Stimulated activated naive CD4-positive, alpha-beta T cell treated with Interleukin-2 at 50 U/mL for 16 hours (primary cell): Measurements from ENCODE around the gene CARD19.

Experiments used
- DNase-seq: peaks from one replicate; lab custom pipeline; 2025; lab: John Stamatoyannopoulos, UW

CARD19 gene

DNA sequence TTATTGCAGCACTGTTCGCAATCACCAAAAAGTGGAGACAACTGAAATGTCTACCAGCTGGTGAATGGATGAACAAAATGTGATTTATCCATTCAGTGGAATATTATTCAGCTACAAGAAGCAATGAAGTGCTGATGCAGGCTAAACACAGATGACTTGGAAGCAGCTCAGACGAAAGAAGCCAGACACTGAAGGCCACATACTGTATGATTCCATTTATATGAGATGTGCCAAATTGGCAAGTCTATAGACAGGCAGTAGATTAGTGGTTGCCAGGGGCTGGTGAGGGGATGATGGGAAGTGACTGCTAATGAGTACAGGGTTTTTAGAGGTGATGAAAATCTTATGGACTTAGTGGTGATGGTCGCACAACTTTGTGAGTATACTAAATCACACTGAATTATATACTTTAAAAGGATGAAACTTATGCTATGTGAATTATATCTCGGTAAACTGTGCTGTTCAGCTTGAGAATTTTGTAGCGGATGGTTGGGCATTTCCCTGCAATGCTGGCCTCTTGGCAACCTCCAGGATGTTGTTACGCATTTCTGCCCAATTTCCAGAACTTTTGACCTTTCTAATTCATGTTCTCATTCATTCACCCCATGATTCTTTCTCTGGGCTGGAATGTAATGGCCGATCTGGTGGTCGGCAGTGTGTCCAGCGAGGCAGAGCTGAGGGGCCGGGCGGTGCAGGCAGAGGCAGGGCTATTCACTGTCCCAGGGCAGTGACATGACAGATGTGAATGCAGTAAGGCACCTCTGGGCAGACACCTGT is 66.0 kb downstream of the CARD19 start:
- no peak for DNase-seq
